GF-D8 (cell line): Measurements from ENCODE around the gene TSEN15.
"Not testable (repeated sequence)": the region's sequence is repeated elsewhere in the genome, so short reads cannot be mapped to it uniquely, and the experiment has no call there.

Experiments
- DNase-seq: peaks from one replicate; lab custom pipeline; 2025; lab: John Stamatoyannopoulos, UW

Gene TSEN15

DNA sequence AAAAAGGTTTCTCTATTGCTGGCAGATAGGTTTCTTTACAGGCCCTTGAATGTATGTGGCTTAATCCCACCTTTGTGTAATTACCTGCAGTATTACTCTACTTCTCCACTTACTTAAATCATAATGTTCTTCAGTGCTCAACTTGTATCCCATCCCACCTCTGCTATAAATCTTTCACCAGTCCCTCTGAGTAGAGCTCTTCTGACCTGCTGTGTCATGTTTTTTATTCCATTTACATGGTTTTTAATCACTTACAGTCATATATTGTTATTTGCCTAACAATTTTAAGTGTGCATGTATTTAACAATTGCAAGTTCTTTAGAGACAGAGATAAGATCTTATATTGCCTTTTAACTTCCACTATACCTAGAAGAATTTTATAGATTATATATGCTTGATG, 2.4 kb downstream of the TSEN15 start:
- DNase-seq = no peak

- DNase-seq = no peak
Measured at GRCh38 chr1:184056921-184057555, 5.5 kb downstream of the TSEN15 start.

DNA sequence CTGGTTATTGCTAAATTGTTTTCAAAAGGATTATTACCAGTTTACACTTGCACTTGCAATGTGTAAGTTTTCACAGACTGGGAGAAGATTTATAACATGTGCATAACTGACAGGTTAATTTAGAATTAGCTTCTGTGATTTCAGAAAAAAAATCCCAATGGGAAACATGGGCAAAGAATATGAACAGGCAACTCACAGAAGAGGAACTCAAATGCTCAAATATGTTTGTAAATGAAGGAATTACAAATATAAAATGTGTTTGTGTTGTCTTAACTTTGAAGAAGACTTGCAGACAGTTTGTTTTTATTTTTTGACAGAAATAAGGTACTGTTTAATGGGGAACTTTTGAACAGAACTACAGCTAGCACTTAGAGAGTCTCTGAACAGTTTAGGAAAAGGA, 8.4 kb downstream of the TSEN15 start:
- no peak for DNase-seq

- no peak for DNase-seq
Measured at GRCh38 chr1:184060316-184060715, 8.8 kb downstream of the TSEN15 start.

- DNase-seq = no peak
Measured at GRCh38 chr1:184061396-184062003, 10.0 kb downstream of the TSEN15 start.

DNA sequence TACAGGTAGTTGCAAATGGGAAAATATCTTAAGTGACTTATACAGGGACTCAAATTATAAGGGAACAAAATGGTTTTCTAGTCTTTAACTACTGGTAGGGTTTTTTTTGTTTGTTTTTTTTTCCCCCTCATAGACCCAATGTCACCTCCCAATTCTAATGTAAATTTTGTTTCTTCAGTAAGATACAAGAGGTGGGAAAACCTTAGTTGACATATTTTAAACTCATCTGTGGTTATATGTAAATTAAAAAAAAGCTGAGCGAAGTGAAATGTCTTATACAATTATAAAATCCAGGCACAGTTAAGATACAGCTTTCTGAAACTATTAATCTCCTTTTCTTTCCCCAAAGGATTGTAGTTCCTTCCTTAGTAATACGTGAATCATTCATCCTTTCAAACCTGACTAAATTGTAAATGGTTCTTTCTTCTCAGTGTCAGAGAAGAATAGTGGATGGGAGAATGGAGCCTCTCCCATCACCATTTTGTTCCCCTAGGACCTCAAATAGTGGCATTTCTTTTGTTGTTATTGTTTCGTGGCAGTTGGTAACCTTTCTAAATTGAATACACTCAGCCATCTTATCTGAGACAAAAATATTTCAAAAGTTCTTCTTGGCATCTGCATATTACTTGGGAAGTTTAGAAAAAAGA, 11.2 kb downstream of the TSEN15 start:
- no peak for DNase-seq

DNA sequence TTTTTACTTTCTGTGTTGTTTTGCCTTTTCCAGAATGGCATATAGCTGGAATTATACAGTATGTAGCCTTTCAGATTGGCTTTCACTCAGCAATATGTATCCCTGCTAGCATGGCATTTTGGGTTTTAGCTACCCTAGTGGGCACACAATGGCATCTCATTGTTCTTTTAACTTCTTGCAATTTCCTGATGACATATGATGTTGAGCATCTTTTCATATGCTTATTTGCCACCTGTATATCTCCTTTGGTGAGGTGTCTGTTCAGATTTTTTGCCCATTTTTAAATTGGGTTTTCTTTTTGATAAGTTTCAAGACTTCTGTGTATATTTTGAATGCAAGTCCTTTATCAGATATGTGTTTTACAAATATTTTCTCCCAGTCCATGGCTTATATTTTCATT, 14.0 kb downstream of the TSEN15 start:
- no peak for DNase-seq

DNA sequence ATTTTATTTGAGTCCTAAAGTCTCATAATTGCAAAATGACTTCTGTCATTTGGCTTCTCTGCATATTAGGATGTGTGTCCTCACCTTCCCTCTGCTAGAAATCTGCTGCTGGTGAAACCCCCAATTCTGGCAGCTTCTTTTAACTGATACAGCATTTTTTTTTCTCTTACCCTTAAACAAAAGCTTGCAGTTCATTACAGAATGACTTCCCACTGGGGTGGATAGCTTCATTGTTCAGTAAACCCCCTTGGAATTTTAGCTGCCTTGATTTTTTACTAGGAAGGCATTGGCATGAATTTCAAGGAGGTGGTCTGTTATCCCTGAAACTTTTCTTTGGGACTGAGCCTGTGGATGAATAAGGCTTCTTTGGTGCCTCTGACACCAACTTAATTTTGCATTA, 16.8 kb downstream of the TSEN15 start:
- no peak for DNase-seq

DNA sequence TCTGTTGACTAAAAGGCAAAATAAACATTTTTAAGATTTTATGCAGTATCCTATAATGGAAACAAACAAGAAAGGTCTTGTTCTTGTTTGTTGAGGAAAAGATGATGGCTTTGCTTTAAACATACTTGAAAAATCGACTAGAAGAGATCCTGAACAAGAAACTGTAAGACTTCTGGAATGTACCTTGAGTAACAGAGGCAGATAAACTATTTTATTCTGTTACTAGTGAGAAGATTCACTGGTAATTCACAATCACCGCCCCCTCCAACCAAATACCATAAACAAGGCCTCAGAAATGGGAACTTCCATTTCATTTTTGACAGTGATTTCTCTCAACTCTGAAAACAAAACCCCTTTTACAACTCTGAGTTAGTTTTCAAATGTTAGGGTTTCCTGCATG, 18.1 kb downstream of the TSEN15 start:
- no peak for DNase-seq

GRCh38 chr1:184072376-184072775, 20.8 kb downstream of the TSEN15 start:
- DNase-seq = no peak

DNA sequence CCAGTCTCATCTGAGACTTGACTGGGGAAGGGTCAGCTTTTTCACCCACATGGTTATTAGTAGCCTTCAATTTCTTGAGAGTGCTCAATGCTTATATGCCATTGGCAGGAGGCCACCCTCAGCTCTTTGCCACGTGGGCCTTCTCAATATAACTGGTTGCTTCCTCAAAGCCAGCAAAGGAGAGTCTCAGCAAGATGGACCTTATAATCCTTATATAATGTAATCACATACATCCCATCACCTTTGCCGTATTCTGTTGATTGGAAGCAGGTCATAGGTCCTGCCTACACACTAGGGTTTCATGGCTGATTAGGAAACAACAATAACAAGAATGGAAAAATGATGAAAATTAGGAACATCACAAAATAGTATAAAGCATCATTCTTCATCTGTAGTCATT, 22.9 kb downstream of the TSEN15 start:
- DNase-seq = no peak

- DNase-seq = peak; percentile 9
Measured at GRCh38 chr1:184075055-184076029, 23.8 kb downstream of the TSEN15 start.

DNA sequence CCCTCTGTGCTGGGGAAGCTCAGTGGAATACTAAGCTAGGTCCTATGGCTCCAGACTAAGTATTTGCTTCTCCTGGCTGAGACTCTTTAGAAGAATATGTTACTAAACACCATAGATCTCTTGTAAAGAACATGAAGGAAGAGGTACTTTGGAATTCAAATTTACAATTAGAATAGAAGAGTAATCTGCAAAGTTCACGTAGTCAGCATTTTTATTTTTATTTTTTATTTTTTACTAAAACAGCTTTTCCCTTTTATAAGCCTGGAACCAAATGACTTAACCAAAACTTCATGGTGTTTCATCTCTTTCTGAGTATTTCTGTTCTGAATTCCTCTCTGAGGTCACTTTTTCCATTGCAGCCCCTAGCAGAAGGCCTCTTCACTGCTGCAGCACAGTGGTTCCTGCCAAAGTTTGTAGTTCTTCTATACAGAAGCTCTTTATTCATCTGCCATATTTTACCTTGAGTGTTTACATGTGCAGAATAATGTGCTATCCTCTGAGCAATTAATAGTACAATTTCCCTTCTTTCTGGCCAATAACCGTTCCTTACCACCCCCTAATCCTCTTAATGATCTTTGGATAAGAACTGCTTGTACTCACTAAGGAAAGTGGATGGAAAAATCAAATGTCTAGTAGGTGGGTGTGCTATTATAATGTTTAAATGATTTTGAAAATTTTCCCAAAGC, 27.2 kb downstream of the TSEN15 start:
- DNase-seq = no peak

DNA sequence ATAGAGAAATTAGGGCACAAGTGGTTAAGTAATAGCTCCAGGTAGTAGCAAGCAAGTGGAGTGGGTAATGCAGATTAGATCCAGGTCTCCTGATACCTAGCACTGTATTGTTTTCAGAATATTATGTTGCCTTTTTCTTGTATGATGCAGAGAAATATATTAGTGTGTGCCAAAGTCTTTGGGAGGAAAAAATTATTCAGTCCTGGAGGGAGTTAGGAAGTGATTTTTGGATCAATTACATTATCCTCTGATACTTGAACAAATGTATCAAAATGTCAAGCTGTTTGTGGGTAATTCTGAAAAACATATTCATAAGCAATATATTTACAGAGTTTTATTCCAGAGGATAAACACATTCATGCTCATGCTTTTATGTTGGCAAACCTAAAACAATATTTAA, 28.8 kb downstream of the TSEN15 start:
- DNase-seq = no peak

GRCh38 chr1:184082541-184083415, 31.2 kb downstream of the TSEN15 start:
- no peak for DNase-seq

- DNase-seq = no peak
Measured at GRCh38 chr1:184085667-184086066, 34.1 kb downstream of the TSEN15 start.

DNA sequence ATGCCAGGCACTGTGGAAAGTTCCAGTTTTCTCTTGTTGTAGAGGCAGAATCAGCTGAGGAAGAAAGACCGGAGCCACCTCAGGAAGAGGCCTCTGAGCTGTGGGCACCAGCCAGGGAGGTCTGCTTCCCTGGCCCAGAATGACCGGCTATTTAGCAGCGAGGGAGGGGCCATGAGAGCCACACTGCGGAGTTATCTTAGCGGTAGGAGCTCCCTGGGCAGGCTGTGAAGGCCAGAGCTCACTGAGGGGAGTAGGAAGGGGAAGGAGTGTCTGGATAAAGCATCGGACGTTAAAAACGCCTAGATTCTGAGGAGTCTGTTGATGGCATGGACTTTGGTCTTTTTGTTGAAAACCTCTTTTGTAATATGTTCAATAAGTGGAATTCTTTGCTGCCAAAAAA, 36.5 kb downstream of the TSEN15 start:
- no peak for DNase-seq

- DNase-seq = no peak
Measured at GRCh38 chr1:184093071-184093470, 41.5 kb downstream of the TSEN15 start.

- no peak for DNase-seq
Measured at GRCh38 chr1:184096005-184096404, 44.5 kb downstream of the TSEN15 start.

- not testable (repeated sequence) for DNase-seq
Measured at GRCh38 chr1:184096580-184096979, 45.0 kb downstream of the TSEN15 start.

GRCh38 chr1:184101141-184101540, 49.6 kb downstream of the TSEN15 start:
- DNase-seq = no peak
